ENCODE results near the gene CASZ1.

DNA sequence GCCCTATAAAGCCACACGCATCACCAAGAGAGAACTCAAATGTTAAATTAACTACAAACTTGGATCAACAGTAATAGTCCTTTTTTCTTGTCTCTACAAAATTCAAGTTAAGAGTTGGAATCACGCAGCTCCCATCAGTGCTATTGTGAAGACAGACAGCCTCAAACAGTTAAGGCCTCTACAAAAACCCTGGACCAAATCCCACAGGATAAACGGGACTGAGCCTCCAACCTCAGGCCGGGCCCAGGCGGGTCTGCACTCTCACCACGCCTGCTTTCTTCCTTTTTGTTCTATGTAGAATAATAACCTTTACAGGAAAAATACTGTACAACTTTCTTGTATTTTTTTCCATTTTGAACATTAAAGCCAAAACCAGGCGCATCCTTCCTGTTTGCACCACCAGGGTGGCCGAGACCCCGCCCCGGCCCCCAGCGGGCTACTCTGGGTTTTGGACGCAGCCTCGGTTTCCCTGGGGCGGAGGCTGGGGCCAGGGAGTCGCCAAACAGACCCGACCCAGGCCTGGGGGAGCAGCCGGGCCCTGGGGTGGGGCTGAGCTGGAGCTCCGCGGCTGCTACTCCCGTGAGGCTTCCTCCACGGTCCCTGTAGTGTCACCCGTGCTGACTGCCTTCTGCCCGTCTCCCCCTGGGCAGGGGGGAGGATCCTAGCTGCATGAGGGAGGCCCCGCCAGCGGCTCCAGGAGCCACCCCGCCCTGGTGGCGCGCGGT, 158.4 kb downstream of the CASZ1 start:
- no peak for TF ChIP-seq SUZ12 (IDR thresholded peaks at IDR 0.05; ENCODE audit: extremely low read depth, insufficient read depth, insufficient read length)
- TF ChIP-seq YY1 (IDR thresholded peaks at IDR 0.05; ENCODE audit: insufficient read depth, insufficient read length), result no peak
- TF ChIP-seq ZNF274 (IDR thresholded peaks at IDR 0.05; ENCODE audit: low read depth, low read length), result no peak
